ENCODE measurements around the gene RGS9. TPM values are rescaled to one million over a fixed set of nuclear protein-coding genes. Genes with fewer than 3 reads are reported as not detected.
"Not testable (repeated sequence)": the region's sequence is repeated elsewhere in the genome, so short reads cannot be mapped to it uniquely, and the experiment has no call there.

RGS9 gene
- total RNA-seq, 1 experiment from 2014 or later = 0.49 TPM

GRCh38 chr17:65109990-65110680, 27.0 kb upstream of the RGS9 start:
- BruUV-seq (replicated peaks) = no TSS peak
- no peak for DNase-seq (ENCODE audit: unreplicated experiment)
- intact Hi-C loops (cut with micrococcal nuclease) = no loop called here
- Mint-ChIP-seq H3K36me3 (ENCODE audit: insufficient read depth, unreplicated experiment) (no peaks in the 10 kb centered on the region), H3K27ac (ENCODE audit: low read depth, unreplicated experiment) (no peak overlapping the region), H3K4me1 (ENCODE audit: insufficient read depth, unreplicated experiment) (peaks cover 23% of the 10 kb centered on the region), H3K27me3 (ENCODE audit: insufficient read depth, unreplicated experiment) (no peaks in the 10 kb centered on the region), H3K9me3 (ENCODE audit: unreplicated experiment) (no peaks in the 10 kb centered on the region), H3K4me3 (ENCODE audit: unreplicated experiment) (no peak overlapping the region)
- TF ChIP-seq CTCF (IDR thresholded peaks at IDR 0.05; ENCODE audit: unreplicated experiment) = no peak
- POLR2A ChIA-PET = interaction anchor here (1.9 kb wide), 1 partner anchor 13 kb away, joined by 9 read pairs; no protein-coding TSS in a partner anchor
- CTCF ChIA-PET = interaction anchor here (0.5 kb wide), 1 partner anchor 46 kb away, joined by 3 read pairs; no protein-coding TSS in a partner anchor

- BruUV-seq (replicated peaks) = no TSS peak
- Mint-ChIP-seq H3K4me1 (ENCODE audit: insufficient read depth, unreplicated experiment) (peaks cover 5% of the 10 kb centered on the region), H3K27me3 (ENCODE audit: insufficient read depth, unreplicated experiment) (peaks cover 17% of the 10 kb centered on the region), H3K36me3 (ENCODE audit: insufficient read depth, unreplicated experiment) (no peaks in the 10 kb centered on the region), H3K9me3 (ENCODE audit: unreplicated experiment) (no peaks in the 10 kb centered on the region), H3K4me3 (ENCODE audit: unreplicated experiment) (no peak overlapping the region), H3K27ac (ENCODE audit: low read depth, unreplicated experiment) (no peak overlapping the region)
- no peak for TF ChIP-seq CTCF (IDR thresholded peaks at IDR 0.05; ENCODE audit: unreplicated experiment)
- no peak for DNase-seq (ENCODE audit: unreplicated experiment)
- ChIA-PET CTCF (no interaction called here), POLR2A (interaction anchor here (0.7 kb wide), 1 partner anchor 9 kb away, joined by 3 read pairs; no protein-coding TSS in a partner anchor)
- intact Hi-C loops (cut with micrococcal nuclease) = no loop called here
Measured at GRCh38 chr17:65115839-65116238, 21.3 kb upstream of the RGS9 start.

- DNase-seq (ENCODE audit: unreplicated experiment); CTCF ChIA-PET; H3K4me1 Mint-ChIP-seq (ENCODE audit: insufficient read depth, unreplicated experiment); intact Hi-C loops (cut with micrococcal nuclease); BruUV-seq (replicated peaks); H3K36me3 Mint-ChIP-seq (ENCODE audit: insufficient read depth, unreplicated experiment); H3K4me3 Mint-ChIP-seq (ENCODE audit: unreplicated experiment); H3K9me3 Mint-ChIP-seq (ENCODE audit: unreplicated experiment); H3K27ac Mint-ChIP-seq (ENCODE audit: low read depth, unreplicated experiment): not testable (repeated sequence)
- POLR2A ChIA-PET = interaction anchor here (0.7 kb wide), 1 partner anchor 10 kb away, joined by 3 read pairs; no protein-coding TSS in a partner anchor
- peaks cover 17% of the 10 kb centered on the region for H3K27me3 Mint-ChIP-seq (ENCODE audit: insufficient read depth, unreplicated experiment)
Measured at GRCh38 chr17:65116515-65116914, 20.7 kb upstream of the RGS9 start.

- DNase-seq (ENCODE audit: unreplicated experiment) = no peak
- POLR2A ChIA-PET = no interaction called here
- H3K9me3 Mint-ChIP-seq (ENCODE audit: unreplicated experiment) = no peaks in the 10 kb centered on the region
- TF ChIP-seq CTCF (IDR thresholded peaks at IDR 0.05; ENCODE audit: unreplicated experiment) = no peak
- H3K27ac Mint-ChIP-seq (ENCODE audit: low read depth, unreplicated experiment) = no peak overlapping the region
- H3K4me3 Mint-ChIP-seq (ENCODE audit: unreplicated experiment) = no peak overlapping the region
- H3K36me3 Mint-ChIP-seq (ENCODE audit: insufficient read depth, unreplicated experiment) = no peaks in the 10 kb centered on the region
- no TSS peak for BruUV-seq (replicated peaks)
- H3K27me3 Mint-ChIP-seq (ENCODE audit: insufficient read depth, unreplicated experiment) = peaks cover 17% of the 10 kb centered on the region
- H3K4me1 Mint-ChIP-seq (ENCODE audit: insufficient read depth, unreplicated experiment) = peaks cover 5% of the 10 kb centered on the region
- CTCF ChIA-PET = interaction anchor here (0.5 to 0.9 kb wide), 5 partner anchors 18 to 154 kb away, joined by 3 to 4 read pairs (median 3); no protein-coding TSS in a partner anchor
- intact Hi-C loops (cut with micrococcal nuclease) = no loop called here
Measured at GRCh38 chr17:65117384-65118035, 19.7 kb upstream of the RGS9 start.
